Adrenal gland (tissue), 12 donors: Measurements from ENCODE around the gene DNAL1. TPM values are rescaled to one million over a fixed set of nuclear protein-coding genes. Genes with fewer than 3 reads are reported as not detected.

Source experiments
- DNase-seq, 7 donors: peaks; one replicate each; pipeline ENCODE4 v3.0.0-alpha.2; 2019 to 2020
- H3K27ac ChIP-seq, 5 donors: fragments of 200-600 bp; sonication (generic) in 4 of 5; 1 replicate in 3 of 5; 2 replicates in 2 of 5; pipeline versions ENCODE4 v1.5.1 to v1.8.0; 2016 to 2020; ENCODE audit warnings: mild to moderate bottlenecking in 1 of 5
- H3K27me3 ChIP-seq: fragments of 200-600 bp; 2 replicates; pipeline ENCODE4 v1.8.0; 2021
- H3K36me3 ChIP-seq, 2 donors: fragments of 200-600 bp; replicated peaks in 1 of 2; 1 replicate in 1 of 2; 2 replicates in 1 of 2; pipeline versions ENCODE4 v1.5.1 to v1.8.0; 2018 to 2022
- H3K4me1 ChIP-seq, 2 donors: fragments of 200-600 bp; replicated peaks in 1 of 2; 1 replicate in 1 of 2; 2 replicates in 1 of 2; pipeline versions ENCODE4 v1.5.1 to v1.8.0; 2018 to 2021
- H3K4me3 ChIP-seq, 4 donors: fragments of 200-600 bp; sonication (generic) in 3 of 4; one replicate each; pipeline ENCODE4 v1.5.1; 2016 to 2018
- H3K9me3 ChIP-seq, 3 donors: fragments of 200-600 bp; sonication (generic) in 1 of 3; replicated peaks in 1 of 3; 1 replicate in 2 of 3; 2 replicates in 1 of 3; pipeline versions ENCODE4 v1.5.1 to v1.8.0; 2016 to 2021
- POLR2A ChIP-seq, 2 donors: fragments of 450-650 bp; IDR thresholded peaks; one replicate each; pipeline ENCODE4 v1.6.1; 2017; ENCODE audit warnings: antibody characterized with exemption in 2 of 2, mild to moderate bottlenecking in 2 of 2, moderate library complexity in 1 of 2
- WGBS, 4 donors: extraction: QIAGEN DNeasy Blood & Tissue Kit in 2 of 4; methylation state at CpG; one replicate each; pipeline versions ENCODE4 v1.1.5 to v1.1.7; 2013 to 2017; 5-methylcytosine and 5-hydroxymethylcytosine counted together
- intact Hi-C, 2 donors: fragments of 100-400 bp; cut with DNase I; formaldehyde crosslinking; loops; one replicate each; pipeline versions ENCODE4 v1.14.1 to v1.15.0; 2022 to 2023
- polyA plus RNA-seq, 3 donors: library from polyadenylated mRNA; stranded (reverse); fragments of 200-250 nt in 2 of 3; fragments of 350-450 nt in 1 of 3; fragmentation: Illumina TruSeq in 1 of 3; extraction: RNeasy Lipid Tissue Mini Kit (QIAGEN cat#74804) in 1 of 3; gene quantifications; one replicate each; pipeline ENCODE4 v1.2.3, GENCODE V29; 2013 to 2014
- total RNA-seq, 9 donors: library from RNA; depleted of rRNA in 4 of 9; stranded (reverse); fragments of >200 nt in 4 of 9; fragments of 120-200 nt in 1 of 9; fragmentation: NEBNext Ultra II Directional in 1 of 9; extraction: Animal tissue kit (Norgen Biotek cat#: 25700) in 1 of 9; gene quantifications; one replicate each; pipeline versions ENCODE4 v1.1.0 to v1.2.4, GENCODE V29; 2013 to 2023
- TF ChIP-seq, protein P1 (sequence below), 6 experiments: fragments of 450-650 bp in 4 of 6; fragments of 200-600 bp in 2 of 6; sonication (generic) in 1 of 6; IDR thresholded peaks; 1 replicate in 5 of 6; 2 replicates in 1 of 6; pipeline versions ENCODE4 v1.5.1 to v1.8.0; 2016 to 2021; ENCODE audit warnings: antibody characterized with exemption in 6 of 6, mild to moderate bottlenecking in 2 of 6, moderate library complexity in 1 of 6
- donor health status: healthy with polysubstance abuse.
- donor health status: Bipolar disorder and iron deficiency.
- donor health status: DM: yes; HTN: yes; CAD: no.
- donor health status: DM: no; HTN: no; CAD: no.
- donor health status: DM: no; HTN: no; CAD: no.
- donor health status: DM: yes; HTN: yes; CAD: no.

The DNAL1 gene
- total and polyA plus RNA-seq, 12 donors = 3.6 to 24.2 (median 13.0) TPM

DNA sequence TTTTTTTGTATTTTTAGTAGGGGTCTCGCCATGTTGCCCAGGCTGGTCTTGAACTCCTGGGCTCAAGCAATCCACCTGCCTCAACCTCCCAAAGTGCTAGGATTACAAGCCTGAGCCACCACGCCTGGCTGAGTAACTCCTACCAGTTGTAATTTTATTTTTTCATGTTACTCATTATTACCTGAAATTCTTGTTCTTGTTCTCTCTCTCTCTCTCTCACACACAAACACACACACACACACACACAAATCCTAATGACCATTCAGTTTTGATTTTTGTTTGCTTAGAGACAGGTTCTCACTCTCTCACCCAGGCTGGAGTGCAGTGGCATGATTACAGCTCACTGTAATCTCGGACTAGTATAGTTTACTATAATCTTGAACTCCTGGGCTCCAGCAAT, 30.2 kb downstream of the DNAL1 start:
- TF ChIP-seq, protein P1, sequence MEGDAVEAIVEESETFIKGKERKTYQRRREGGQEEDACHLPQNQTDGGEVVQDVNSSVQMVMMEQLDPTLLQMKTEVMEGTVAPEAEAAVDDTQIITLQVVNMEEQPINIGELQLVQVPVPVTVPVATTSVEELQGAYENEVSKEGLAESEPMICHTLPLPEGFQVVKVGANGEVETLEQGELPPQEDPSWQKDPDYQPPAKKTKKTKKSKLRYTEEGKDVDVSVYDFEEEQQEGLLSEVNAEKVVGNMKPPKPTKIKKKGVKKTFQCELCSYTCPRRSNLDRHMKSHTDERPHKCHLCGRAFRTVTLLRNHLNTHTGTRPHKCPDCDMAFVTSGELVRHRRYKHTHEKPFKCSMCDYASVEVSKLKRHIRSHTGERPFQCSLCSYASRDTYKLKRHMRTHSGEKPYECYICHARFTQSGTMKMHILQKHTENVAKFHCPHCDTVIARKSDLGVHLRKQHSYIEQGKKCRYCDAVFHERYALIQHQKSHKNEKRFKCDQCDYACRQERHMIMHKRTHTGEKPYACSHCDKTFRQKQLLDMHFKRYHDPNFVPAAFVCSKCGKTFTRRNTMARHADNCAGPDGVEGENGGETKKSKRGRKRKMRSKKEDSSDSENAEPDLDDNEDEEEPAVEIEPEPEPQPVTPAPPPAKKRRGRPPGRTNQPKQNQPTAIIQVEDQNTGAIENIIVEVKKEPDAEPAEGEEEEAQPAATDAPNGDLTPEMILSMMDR (IDR thresholded peaks at IDR 0.05) = no peak
- TF ChIP-seq POLR2A (IDR thresholded peaks at IDR 0.05) = no peak
- WGBS, 4 donors = 91 to 100% (median 97%) methylated on average over 3 of the region's 3 CpGs

DNA sequence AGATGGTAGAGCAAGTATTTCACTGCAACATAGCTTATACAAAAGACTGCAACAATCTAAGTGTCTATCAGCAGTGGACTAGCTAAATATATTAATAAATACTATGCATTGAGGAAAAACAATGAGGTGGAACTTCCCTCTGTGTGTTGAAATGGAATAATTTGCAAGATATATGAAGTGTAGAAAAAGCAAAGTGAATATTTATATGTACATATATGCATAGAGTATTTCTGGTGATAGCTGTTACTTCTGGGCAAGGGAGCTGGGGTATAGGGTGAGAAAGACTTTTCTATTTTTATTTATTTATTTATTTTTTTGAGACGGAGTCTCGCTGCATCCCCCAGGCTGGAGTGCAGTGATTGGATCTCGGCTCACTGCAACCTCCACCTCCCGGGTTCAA, 33.9 kb downstream of the DNAL1 start:
- 93 to 100% (median 96%) methylated on average over 4 of the region's 4 CpGs for WGBS, 4 donors

More for the DNA sequence above, 30.2 kb downstream of the DNAL1 start:
- intact Hi-C loops = no loop called here
- H3K4me3 ChIP-seq = no peak overlapping the region
- H3K4me1 ChIP-seq = no peaks in the 10 kb centered on the region
- H3K27me3 ChIP-seq = no peaks in the 10 kb centered on the region
- DNase-seq = no peak
- H3K27ac ChIP-seq = no peak overlapping the region
- H3K36me3 ChIP-seq = no peaks in the 10 kb centered on the region
- H3K9me3 ChIP-seq = no peaks in the 10 kb centered on the region

GRCh38 chr14:73680821-73681220, 36.0 kb downstream of the DNAL1 start:
- 87 to 92% (median 91%) methylated on average over 5 of the region's 5 CpGs for WGBS, 4 donors
- no peaks in the 10 kb centered on the region for H3K4me1 ChIP-seq
- no peaks in the 10 kb centered on the region for H3K36me3 ChIP-seq
- DNase-seq = no peak
- intact Hi-C loops = no loop called here
- TF ChIP-seq, protein P1 (IDR thresholded peaks at IDR 0.05) = no peak
- no peak for TF ChIP-seq POLR2A (IDR thresholded peaks at IDR 0.05)
- no peaks in the 10 kb centered on the region for H3K27me3 ChIP-seq
- H3K9me3 ChIP-seq = no peaks in the 10 kb centered on the region
- no peak overlapping the region for H3K27ac ChIP-seq
- H3K4me3 ChIP-seq = no peak overlapping the region

More for the DNA sequence above, 33.9 kb downstream of the DNAL1 start:
- Histone ChIP-seq H3K9me3 (no peaks in the 10 kb centered on the region), H3K4me3 (no peak overlapping the region), H3K4me1 (no peaks in the 10 kb centered on the region), H3K36me3 (no peaks in the 10 kb centered on the region), H3K27me3 (no peaks in the 10 kb centered on the region), H3K27ac (no peak overlapping the region)
- intact Hi-C loops = no loop called here
- DNase-seq = no peak
- TF ChIP-seq, protein P1 (IDR thresholded peaks at IDR 0.05) = no peak
- no peak for TF ChIP-seq POLR2A (IDR thresholded peaks at IDR 0.05)

- intact Hi-C loops = no loop called here
- H3K27me3 ChIP-seq = no peaks in the 10 kb centered on the region
- H3K27ac ChIP-seq = no peak overlapping the region
- TF ChIP-seq, protein P1 (IDR thresholded peaks at IDR 0.05) = no peak
- TF ChIP-seq POLR2A (IDR thresholded peaks at IDR 0.05) = no peak
- 62 to 73% (median 65%) methylated on average over 5 of the region's 5 CpGs for WGBS, 4 donors
- H3K4me3 ChIP-seq = no peak overlapping the region
- H3K9me3 ChIP-seq = no peaks in the 10 kb centered on the region
- peaks cover 0 to 5% of the 10 kb centered on the region in 2 donors for H3K36me3 ChIP-seq
- no peaks in the 10 kb centered on the region for H3K4me1 ChIP-seq
- peak in 1 of 7 donors; percentile 18 for DNase-seq
Observed at GRCh38 chr14:73684627-73685026, 39.8 kb downstream of the DNAL1 start.
